ENCODE data around the gene RSRC1. TPM values are rescaled to one million over a fixed set of nuclear protein-coding genes. Genes with fewer than 3 reads are reported as not detected.

Gene RSRC1
- total RNA-seq, 1 donor from 2014 or later = 80.5 TPM

DNA sequence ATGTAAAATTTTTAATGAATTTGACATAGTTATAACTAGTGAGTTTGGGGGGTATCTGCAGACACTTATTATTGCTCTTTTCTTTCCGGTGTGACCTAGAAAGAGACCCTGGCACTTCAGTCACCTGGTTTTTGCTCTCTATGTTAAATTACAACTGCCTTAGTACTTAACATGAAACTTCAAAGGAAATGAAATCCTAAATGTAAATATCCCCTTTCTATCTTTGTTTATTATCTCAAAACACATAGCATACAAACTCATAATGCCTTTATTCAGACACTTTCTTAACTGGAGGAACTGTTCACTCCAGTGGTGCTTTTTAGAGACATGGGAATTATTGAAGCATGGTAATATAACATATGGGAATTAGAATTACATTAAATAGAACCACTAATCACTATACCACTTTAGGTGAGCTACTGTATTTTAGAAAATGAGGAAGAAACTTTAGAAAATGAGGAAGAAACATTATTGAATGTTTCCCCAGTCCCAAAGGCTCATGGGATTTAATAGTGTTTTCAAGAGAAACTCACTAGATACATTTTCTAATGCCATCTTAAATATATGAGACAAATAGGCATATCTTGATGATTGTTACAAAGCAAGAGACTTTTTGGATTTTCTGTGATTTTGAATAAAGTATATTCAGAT is 341.6 kb downstream of the RSRC1 start:
- Histone ChIP-seq H3K9ac (no peak overlapping the region), H3K79me2 (ENCODE audit: low read depth) (no peaks in the 10 kb centered on the region), H3K36me3 (no peaks in the 10 kb centered on the region), H3K4me2 (no peak overlapping the region), H3F3A (ENCODE audit: low read depth) (no peaks in the 10 kb centered on the region), H4K20me1 (ENCODE audit: low read depth) (no peaks in the 10 kb centered on the region), H2AFZ (replicated peaks) (no peak overlapping the region), H3K9me3 (ENCODE audit: low read depth) (no peaks in the 10 kb centered on the region), H3K27ac (no peak overlapping the region), H3K4me1 (no peaks in the 10 kb centered on the region), H3K27me3 (no peaks in the 10 kb centered on the region), H3K4me3 (no peak overlapping the region)
- Mint-ChIP-seq H3K9me3 (no peaks in the 10 kb centered on the region), H3K27me3 (ENCODE audit: insufficient read depth, low read depth) (no peaks in the 10 kb centered on the region), H3K27ac (no peak overlapping the region), H3K4me3 (no peak overlapping the region), H3K36me3 (no peaks in the 10 kb centered on the region), H3K4me1 (no peaks in the 10 kb centered on the region)
- no peak for TF ChIP-seq EZH2phosphoT487 (IDR thresholded peaks at IDR 0.05)
- TF ChIP-seq, protein P1, sequence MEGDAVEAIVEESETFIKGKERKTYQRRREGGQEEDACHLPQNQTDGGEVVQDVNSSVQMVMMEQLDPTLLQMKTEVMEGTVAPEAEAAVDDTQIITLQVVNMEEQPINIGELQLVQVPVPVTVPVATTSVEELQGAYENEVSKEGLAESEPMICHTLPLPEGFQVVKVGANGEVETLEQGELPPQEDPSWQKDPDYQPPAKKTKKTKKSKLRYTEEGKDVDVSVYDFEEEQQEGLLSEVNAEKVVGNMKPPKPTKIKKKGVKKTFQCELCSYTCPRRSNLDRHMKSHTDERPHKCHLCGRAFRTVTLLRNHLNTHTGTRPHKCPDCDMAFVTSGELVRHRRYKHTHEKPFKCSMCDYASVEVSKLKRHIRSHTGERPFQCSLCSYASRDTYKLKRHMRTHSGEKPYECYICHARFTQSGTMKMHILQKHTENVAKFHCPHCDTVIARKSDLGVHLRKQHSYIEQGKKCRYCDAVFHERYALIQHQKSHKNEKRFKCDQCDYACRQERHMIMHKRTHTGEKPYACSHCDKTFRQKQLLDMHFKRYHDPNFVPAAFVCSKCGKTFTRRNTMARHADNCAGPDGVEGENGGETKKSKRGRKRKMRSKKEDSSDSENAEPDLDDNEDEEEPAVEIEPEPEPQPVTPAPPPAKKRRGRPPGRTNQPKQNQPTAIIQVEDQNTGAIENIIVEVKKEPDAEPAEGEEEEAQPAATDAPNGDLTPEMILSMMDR (IDR thresholded peaks at IDR 0.05) = no peak
- DNase-seq (ENCODE audit: low spot score) = no peak

DNA sequence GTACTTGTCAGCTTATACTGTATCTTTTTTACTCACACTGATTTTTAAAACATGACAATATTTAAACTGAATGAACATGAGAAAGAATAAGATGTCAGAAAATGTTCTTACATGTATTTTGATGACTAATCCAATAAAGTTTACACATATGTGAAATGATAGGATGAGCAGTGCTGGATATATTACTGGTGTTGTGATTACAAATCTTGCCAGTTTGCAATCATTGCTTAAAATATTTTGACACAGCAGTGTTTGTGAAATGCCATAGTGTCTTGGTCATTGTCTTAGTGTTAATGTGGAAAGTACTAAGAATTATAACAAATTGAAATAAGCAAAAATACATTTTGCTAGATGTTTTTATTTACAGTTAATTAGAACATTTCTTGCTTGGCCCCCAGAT is 342.4 kb downstream of the RSRC1 start:
- no peaks in the 10 kb centered on the region for H3K4me1 Mint-ChIP-seq
- Histone ChIP-seq H2AFZ (replicated peaks) (no peak overlapping the region), H3K4me1 (no peaks in the 10 kb centered on the region), H3K36me3 (no peaks in the 10 kb centered on the region), H3K27me3 (no peaks in the 10 kb centered on the region), H3K4me3 (no peak overlapping the region), H3K9ac (no peak overlapping the region), H3K4me2 (no peak overlapping the region), H4K20me1 (ENCODE audit: low read depth) (no peaks in the 10 kb centered on the region), H3K9me3 (ENCODE audit: low read depth) (no peaks in the 10 kb centered on the region), H3K27ac (no peak overlapping the region), H3K79me2 (ENCODE audit: low read depth) (no peaks in the 10 kb centered on the region), H3F3A (ENCODE audit: low read depth) (no peaks in the 10 kb centered on the region)
- H3K9me3 Mint-ChIP-seq = no peaks in the 10 kb centered on the region
- H3K36me3 Mint-ChIP-seq = no peaks in the 10 kb centered on the region
- H3K27me3 Mint-ChIP-seq (ENCODE audit: insufficient read depth, low read depth) = no peaks in the 10 kb centered on the region
- TF ChIP-seq, protein P1 (IDR thresholded peaks at IDR 0.05) = no peak
- TF ChIP-seq EZH2 (IDR thresholded peaks at IDR 0.05) (no peak), EZH2phosphoT487 (IDR thresholded peaks at IDR 0.05) (no peak)
- H3K4me3 Mint-ChIP-seq = no peak overlapping the region
- DNase-seq (ENCODE audit: low spot score) = no peak
- no peak overlapping the region for H3K27ac Mint-ChIP-seq

DNA sequence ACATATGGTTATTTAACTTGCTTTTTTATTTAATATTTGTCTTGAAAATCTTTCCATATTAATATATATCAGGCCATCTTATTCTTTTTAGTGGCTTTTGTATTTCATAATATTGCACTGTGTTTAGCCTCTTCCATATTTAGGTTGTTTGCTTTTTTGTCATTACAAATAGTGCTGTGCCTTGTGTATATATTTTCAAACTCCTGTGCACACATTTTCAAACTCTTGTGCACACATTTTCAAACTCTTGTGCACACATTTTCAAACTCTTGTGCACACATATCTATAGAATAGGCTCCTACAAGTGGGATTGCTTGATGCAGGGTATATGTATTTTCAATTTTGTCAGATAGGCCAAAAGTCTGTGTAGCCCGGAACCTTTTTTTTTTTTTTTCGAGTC is 343.1 kb downstream of the RSRC1 start:
- H2AFZ ChIP-seq (replicated peaks) = no peak overlapping the region
- TF ChIP-seq EZH2 (IDR thresholded peaks at IDR 0.05) (no peak), EZH2phosphoT487 (IDR thresholded peaks at IDR 0.05) (no peak)
- TF ChIP-seq, protein P1 (IDR thresholded peaks at IDR 0.05) = no peak
- DNase-seq (ENCODE audit: low spot score) = no peak
- no peaks in the 10 kb centered on the region for H3K9me3 Mint-ChIP-seq
- no peaks in the 10 kb centered on the region for H3K27me3 Mint-ChIP-seq (ENCODE audit: insufficient read depth, low read depth)
- no peak overlapping the region for H3K4me2 ChIP-seq
- no peaks in the 10 kb centered on the region for H3K4me1 ChIP-seq
- H3K4me3 ChIP-seq = no peak overlapping the region
- no peak overlapping the region for H3K4me3 Mint-ChIP-seq
- H4K20me1 ChIP-seq (ENCODE audit: low read depth) = no peaks in the 10 kb centered on the region
- no peak overlapping the region for H3K27ac Mint-ChIP-seq
- no peaks in the 10 kb centered on the region for H3K27me3 ChIP-seq
- H3K79me2 ChIP-seq (ENCODE audit: low read depth) = no peaks in the 10 kb centered on the region
- H3F3A ChIP-seq (ENCODE audit: low read depth) = no peaks in the 10 kb centered on the region
- no peaks in the 10 kb centered on the region for H3K36me3 Mint-ChIP-seq
- no peaks in the 10 kb centered on the region for H3K36me3 ChIP-seq
- H3K9ac ChIP-seq = no peak overlapping the region
- no peak overlapping the region for H3K27ac ChIP-seq
- no peaks in the 10 kb centered on the region for H3K9me3 ChIP-seq (ENCODE audit: low read depth)
- H3K4me1 Mint-ChIP-seq = no peaks in the 10 kb centered on the region

All from neural progenitor cell (in vitro differentiated cells).